WERI-Rb-1 (cell line): ENCODE results near the gene NFIA.
A peak's percentile ranks its signal among the peaks of the same experiment; 100 is the strongest.

ENCODE experiments used
- DNase-seq: peaks from one replicate; pipeline ENCODE4 v3.0.0-alpha.2; 2020
- H3K27ac ChIP-seq: fragments of 250-450 bp; sonication (Bioruptor Pico); 2 replicates; pipeline ENCODE4 v1.5.1; 2020; ENCODE audit warnings: mild to moderate bottlenecking, moderate library complexity
- H3K27me3 ChIP-seq: fragments of 250-450 bp; sonication (Bioruptor Pico); 2 replicates; pipeline ENCODE4 v1.5.1; 2021; ENCODE audit warnings: mild to moderate bottlenecking, low read depth, moderate library complexity; ENCODE audit not compliant: insufficient read depth, severe bottlenecking
- H3K36me3 ChIP-seq: fragments of 250-450 bp; sonication (Bioruptor Pico); 2 replicates; pipeline ENCODE4 v1.5.1; 2020; ENCODE audit warnings: mild to moderate bottlenecking, moderate library complexity
- H3K4me3 ChIP-seq: 2 replicates; pipeline ENCODE4 v1.5.1; 2011; ENCODE audit warnings: low read depth, mild to moderate bottlenecking, control low read depth, low read length
- H3K9me3 ChIP-seq: fragments of 250-450 bp; sonication (Bioruptor Pico); 2 replicates; pipeline ENCODE4 v1.5.1; 2021; ENCODE audit warnings: mild to moderate bottlenecking, moderate library complexity; ENCODE audit not compliant: severe bottlenecking
- CTCF ChIP-seq: IDR thresholded peaks from 2 replicates; pipeline ENCODE4 v1.5.1; 2011; ENCODE audit warnings: low read depth, mild to moderate bottlenecking, control low read depth, inconsistent platforms, low read length

The NFIA gene

GRCh38 chr1:61361931-61362330 lies 279.6 kb downstream of the NFIA start:
- TF ChIP-seq CTCF: no peak
- Histone ChIP-seq H3K27me3 (no peaks in the 10 kb centered on the region), H3K4me3 (no peak overlapping the region), H3K9me3 (no peaks in the 10 kb centered on the region), H3K36me3 (no peaks in the 10 kb centered on the region), H3K27ac (no peak overlapping the region)
- DNase-seq: no peak

- DNase-seq: no peak
- H3K36me3 ChIP-seq: no peaks in the 10 kb centered on the region
- H3K4me3 ChIP-seq: no peak overlapping the region
- TF ChIP-seq CTCF: no peak
- no peaks in the 10 kb centered on the region for H3K9me3 ChIP-seq
- no peaks in the 10 kb centered on the region for H3K27me3 ChIP-seq
- H3K27ac ChIP-seq: no peak overlapping the region
Observed at GRCh38 chr1:61362351-61362750, 280.0 kb downstream of the NFIA start.

GRCh38 chr1:61368366-61368765 lies 286.0 kb downstream of the NFIA start:
- no peak overlapping the region for H3K27ac ChIP-seq
- no peaks in the 10 kb centered on the region for H3K27me3 ChIP-seq
- DNase-seq: no peak
- H3K36me3 ChIP-seq: no peaks in the 10 kb centered on the region
- H3K9me3 ChIP-seq: no peaks in the 10 kb centered on the region
- no peak for TF ChIP-seq CTCF
- no peak overlapping the region for H3K4me3 ChIP-seq

- Histone ChIP-seq H3K4me3 (no peak overlapping the region), H3K27me3 (no peaks in the 10 kb centered on the region), H3K27ac (no peak overlapping the region), H3K36me3 (no peaks in the 10 kb centered on the region), H3K9me3 (no peaks in the 10 kb centered on the region)
- TF ChIP-seq CTCF: no peak
- no peak for DNase-seq
Observed at GRCh38 chr1:61368876-61369275, 286.5 kb downstream of the NFIA start.

- Histone ChIP-seq H3K36me3 (no peaks in the 10 kb centered on the region), H3K4me3 (peak overlapping the region; percentile 39), H3K9me3 (no peaks in the 10 kb centered on the region), H3K27me3 (no peaks in the 10 kb centered on the region), H3K27ac (peak overlapping the region; percentile 66)
- TF ChIP-seq CTCF: no peak
- DNase-seq: peak; percentile 21
Observed at GRCh38 chr1:61370177-61370912, 288.0 kb downstream of the NFIA start.

- TF ChIP-seq CTCF: no peak
- Histone ChIP-seq H3K27ac (peak overlapping the region; percentile 76), H3K4me3 (peak overlapping the region; percentile 39), H3K9me3 (no peaks in the 10 kb centered on the region), H3K27me3 (no peaks in the 10 kb centered on the region), H3K36me3 (no peaks in the 10 kb centered on the region)
- DNase-seq: peak; percentile 62
Observed at GRCh38 chr1:61370913-61371279, 288.5 kb downstream of the NFIA start.
